Stimulated activated CD8-positive, alpha-beta memory T cell treated with anti-CD3 and anti-CD28 coated beads, Interleukin-7, amount 100 ng/mL, for 24 hours (primary cell): ENCODE measurements around the gene KRTCAP2.
A peak's percentile ranks its signal among the peaks of the same experiment; 100 is the strongest.
"Not testable (repeated sequence)": the region's sequence is repeated elsewhere in the genome, so short reads cannot be mapped to it uniquely, and the experiment has no call there.

Experiments
- DNase-seq: peaks from one replicate; pipeline ENCODE4 v3.0.0-alpha.2; 2020; ENCODE audit warnings: low read depth

Gene KRTCAP2

GRCh38 chr1:155172732-155173477 is at the start of gene KRTCAP2:
KRTCAP2 (minus strand) TSS chr1:155173304; CDS start chr1:155173224, 80 bp downstream.
- peak; percentile 91 for DNase-seq

DNA sequence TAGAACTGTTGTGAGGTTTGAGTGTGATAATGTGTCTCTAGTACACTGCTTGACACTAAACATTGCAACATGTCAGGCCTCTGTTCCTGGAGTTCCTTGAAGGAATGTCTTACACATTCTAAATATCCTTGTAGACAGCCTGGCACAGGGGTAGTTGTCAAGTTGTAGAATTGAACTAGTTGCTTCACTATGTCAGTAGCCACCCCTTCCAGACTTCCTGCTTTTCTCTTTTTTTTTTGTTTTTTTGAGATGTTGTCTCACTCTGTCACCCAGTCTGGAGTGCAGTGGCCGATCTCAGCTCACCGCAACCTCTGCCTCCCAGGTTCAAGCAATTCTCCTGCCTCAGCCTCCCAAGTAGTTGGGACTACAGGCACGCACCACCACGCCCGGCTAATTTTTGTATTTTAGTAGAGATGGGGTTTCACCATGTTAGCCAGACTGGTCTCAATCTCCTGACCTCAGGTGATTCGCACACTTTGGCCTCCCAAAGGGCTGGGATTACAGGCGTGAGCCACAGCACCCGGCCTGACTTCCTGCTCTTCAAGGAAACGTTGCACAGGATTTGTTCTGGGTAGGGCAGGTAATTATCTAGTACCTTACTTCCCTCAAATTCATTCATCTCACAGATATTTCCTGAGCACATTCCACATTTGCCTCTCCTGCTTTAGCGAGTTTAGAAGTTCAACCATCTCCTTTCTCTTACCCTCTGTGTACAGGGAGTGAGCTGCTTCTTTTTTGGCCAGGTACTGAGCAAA is 47.3 kb upstream of the KRTCAP2 start:
- not testable (repeated sequence) for DNase-seq

DNA sequence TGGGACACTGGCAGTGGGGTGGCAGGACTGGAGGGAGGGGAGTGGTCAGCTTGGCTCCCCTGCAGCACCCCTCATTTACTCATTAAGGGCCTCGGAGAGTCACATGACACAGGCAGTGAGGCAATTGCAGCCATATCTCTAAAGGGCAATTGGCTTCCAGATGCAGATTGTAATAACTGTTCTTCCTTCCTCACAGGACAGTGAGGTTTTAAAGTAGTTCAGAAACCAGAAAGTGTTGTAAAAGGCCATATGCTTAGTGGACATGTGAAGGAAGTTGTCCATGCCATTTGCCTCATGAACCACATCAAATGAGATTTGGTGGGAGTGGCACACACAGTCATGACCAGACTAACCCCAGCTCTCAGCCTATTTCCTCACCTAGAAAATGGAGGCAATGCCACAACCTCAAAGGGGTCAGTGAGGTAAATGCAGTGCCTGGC is 46.5 kb upstream of the KRTCAP2 start:
- DNase-seq = no peak

DNA sequence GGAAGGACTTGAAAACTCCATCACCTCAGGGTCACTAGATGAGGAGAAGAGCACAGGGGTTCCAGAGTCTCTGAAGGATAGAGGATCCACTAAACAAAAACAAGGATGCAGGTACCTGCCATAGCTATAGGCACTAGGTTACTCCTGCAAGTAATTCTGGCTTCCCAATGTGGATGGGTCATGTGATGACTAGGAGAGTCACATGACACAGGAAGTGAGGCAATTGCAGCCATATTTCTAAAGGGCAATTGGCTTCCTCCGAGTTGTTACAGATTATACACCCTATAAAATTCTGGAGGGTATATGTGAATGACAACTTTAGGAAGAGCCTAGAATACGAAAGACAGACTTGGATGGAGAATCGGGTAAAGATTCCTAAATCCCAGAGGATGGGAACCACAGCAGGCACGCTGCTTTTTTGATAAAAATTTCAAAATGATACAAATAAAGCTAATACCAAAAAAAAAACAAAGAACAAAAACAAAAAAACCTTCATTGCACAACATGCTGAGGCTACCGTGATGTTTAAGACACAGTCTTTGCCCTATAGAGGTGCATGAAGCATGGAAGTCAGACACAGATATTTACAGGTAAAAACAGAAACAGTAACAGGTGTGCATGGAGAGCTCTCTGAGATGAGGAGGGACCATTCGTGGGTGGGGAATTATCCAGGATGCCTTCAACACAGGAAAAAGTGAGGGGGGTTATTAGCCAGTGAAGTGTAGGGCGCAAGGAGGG is 45.9 kb upstream of the KRTCAP2 start:
- no peak for DNase-seq

DNA sequence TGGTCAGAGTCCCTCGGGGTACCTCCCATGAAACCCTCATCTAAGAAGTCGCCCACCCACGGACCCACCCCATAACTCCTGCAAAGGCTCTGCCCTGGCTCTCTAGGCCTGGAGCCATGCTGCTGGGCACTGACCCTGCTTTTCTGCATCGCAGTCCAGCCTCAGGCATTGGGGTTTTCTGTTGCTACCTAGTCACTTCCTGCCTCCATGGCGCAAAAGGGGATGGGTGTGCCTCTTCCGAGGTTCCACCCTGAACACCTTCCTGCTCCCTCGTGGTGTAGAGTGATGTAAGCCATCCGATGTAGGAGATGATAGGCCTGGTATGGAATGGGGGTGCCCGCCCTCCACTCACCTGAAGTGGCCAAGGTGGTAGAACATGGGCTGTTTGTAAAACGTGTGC is 41.6 kb upstream of the KRTCAP2 start:
- DNase-seq = not testable (repeated sequence)

DNA sequence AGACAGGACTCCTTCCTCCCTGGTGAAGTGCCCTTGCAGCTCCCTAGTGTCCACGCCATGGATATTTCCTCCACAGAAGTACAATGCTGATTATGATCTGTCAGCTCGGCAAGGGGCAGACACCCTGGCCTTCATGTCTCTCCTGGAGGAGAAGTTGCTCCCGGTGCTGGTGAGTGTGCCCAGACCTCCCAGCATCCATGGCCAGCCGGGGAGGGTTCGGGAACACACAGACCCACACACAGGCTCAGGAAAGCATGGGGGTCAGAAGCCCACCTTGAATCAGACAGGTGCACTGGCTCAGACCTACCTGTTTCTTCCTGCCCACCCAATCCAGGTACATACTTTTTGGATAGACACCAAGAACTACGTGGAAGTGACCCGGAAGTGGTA is 38.9 kb upstream of the KRTCAP2 start:
- DNase-seq = not testable (repeated sequence)

DNA sequence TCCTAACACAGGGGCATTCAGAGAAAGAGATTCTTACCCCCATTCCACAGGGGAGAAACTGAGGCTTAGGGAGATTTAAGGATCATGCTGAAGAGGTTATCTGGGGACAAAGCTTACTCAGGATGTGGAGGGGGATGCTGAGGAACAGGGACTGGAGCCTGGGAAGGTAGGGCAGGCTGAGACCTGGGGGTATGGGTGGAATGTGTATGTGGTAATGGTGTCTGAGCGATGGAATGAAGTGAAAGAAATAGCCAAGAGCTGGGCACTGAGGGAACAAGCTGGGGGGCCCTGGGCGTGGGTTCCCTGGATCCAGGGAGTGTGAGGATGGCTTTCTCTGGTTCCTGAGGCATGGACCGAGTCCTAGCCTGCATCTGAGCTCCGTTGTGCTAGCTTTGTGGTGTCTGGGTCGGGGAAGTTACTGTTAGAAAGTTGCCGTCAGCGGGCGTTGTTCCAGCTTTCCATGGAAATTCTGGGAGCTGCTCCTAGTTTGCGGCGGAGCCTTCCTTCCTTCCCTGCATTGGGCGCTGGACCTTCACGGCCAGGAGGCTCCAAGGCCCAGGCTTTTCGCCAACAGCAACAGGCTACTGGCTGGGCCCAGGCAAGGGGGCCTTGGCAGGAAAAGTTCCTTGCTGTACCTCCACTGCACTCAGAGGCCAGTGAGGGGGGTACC is 38.4 kb upstream of the KRTCAP2 start:
- not testable (repeated sequence) for DNase-seq

DNA sequence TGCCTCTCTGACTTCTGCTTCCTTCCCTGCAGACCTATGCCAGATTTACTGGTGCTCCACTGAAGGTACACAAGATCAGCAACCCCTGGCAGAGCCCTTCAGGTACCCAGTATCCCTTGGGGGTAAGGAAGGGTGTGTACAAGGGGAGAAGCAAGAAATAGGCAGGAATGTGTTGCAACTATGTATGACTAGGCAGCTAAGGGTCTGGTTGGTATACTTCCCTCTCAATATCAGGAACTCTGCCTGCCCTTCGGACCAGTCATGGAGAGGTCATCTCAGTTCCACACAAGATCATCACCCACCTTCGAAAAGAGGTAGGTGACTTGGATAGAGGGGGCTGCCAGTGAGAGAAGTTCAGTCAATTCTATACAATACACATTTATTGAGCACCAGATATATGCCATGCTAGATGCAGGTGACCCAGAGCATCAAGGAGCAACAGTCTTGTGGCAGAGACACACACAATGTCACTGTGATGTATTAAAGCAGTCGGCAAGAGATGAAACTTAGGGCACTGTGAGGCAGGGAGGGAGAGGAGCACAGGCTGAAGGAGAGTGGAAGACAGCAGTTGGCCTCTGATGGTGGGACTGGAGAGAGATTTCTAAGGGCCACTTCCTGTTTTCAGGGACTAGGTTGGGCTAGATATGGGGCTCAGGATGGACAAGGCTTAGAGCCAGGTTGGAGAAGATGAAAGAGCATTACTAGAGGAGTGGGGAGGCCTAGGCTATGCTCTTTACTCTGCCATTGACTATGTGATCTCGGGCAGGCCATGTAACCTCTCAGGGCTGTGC is 37.4 kb upstream of the KRTCAP2 start:
- no peak for DNase-seq

- no peak for DNase-seq
Measured at GRCh38 chr1:155209312-155209721, 36.2 kb upstream of the KRTCAP2 start.

GRCh38 chr1:155208541-155209311 is 35.6 kb upstream of the KRTCAP2 start, which contains the start of gene MTX1:
MTX1 (plus strand) TSS chr1:155208695; CDS start chr1:155208805, 110 bp downstream.
- peak; percentile 76 for DNase-seq

DNA sequence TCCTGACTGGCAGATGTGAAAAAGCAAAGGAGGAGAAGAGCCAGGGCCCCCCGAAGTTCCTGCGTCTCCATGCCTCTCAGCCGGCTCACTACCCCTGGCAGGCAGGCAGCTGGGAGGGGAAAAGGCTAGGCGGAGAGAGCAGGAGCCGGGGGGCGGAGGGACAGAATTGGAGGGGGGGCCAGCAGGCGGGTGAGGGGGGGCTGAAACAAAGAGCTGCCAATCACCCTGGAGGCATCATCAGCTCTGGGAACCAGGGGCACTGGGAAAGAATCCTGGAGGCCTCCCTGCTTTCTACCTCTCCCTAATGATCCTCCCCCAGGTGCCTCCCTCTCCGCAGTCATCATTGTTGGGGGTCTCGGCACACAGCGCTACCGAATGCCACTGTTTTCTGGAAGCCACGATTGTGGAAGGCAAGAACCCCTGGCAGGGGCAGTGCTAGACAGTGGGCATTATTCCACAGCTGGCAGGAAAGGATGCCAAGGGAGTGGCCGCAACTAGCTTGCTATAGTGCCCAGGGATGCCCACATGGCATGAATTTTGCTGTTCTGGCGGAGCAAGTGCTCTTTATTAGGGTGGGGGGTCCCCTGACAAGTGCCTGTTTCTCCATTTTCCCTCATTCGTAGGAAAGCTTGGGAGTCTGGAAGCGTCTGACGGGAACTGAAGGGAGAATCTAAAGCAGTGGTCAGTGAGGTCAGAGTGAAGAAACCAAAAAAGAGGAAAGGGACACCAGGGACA is 34.9 kb upstream of the KRTCAP2 start, which contains the start of gene THBS3:
THBS3 (minus strand) TSS at position 92 of the 735 bp plus-strand sequence; CDS start at position 71, 21 bp downstream.
- no peak for DNase-seq

DNA sequence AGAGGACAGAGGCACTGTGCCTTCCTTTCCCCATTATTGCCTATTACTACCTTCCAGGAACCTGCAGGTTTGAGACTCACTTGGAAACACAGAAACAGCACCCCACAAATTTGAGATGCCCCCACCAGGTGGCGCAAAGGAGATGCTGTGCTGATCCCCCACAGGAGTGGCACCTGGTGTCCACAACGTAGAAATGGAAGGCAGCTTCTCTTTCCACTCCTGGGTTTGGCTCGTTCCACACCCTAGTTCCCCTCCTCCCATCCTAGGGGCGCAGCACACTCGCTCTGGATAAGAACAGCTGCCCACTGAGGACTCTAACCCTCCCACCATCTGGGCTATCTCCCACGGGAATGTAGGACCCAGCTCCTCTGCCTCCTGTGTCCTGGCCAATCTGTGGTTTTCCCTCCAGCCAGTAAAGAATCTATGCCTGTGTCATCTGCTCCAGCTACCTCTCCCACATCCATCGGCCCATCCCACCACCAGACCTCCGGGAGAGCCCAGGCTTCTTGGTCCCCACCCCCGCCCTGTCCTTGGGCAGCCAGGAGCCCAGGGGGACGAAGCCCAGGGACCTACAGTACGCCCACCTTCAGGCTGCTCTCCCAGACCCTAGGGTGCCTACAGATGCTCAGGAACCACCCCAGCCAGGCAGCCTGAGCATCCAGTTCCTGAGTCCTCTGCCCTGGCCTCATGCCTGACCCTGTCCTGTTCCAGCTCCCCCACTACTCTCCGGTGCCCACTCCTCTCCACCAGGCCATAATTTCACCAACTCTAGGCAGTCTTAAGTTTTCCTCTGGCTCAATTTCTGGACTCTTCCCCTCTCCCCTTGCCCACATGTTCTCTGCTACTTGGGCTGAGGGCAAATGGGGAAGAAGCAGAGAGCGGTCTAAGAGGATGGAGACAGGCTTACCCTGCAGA is 34.0 kb upstream of the KRTCAP2 start:
- DNase-seq = peak; percentile 89

DNA sequence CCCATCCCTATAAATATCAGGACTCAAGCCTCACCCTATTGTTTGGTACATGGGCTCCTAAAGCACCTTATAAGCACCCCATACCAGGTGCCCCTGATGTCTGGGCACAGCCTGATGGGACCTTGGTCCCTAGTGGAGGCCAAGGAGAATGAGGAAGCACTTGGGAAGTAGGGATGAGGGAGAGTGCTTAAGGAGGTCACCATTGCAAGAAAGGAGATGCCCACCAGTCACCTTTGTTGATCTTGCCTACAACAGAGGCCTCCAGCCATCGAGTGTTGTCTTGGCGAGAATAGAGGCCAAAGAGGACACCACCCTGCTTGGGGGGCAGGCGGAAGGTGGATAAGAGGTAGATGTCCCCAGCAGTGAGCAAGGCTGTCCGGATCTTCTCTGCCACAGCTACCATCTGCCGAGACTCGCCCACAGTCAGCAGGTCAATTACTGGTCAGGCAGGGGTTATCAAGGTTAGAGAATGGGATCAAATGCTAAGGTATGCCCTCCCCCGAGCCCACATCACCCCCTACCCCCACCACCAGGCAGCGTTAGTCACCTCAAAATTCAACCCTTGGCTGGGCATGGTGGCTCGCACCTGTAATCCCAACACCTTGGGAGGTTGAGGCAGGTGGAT is 33.0 kb upstream of the KRTCAP2 start:
- no peak for DNase-seq

- no peak for DNase-seq
Measured at GRCh38 chr1:155205035-155205434, 31.9 kb upstream of the KRTCAP2 start.

GRCh38 chr1:155202731-155203515 is 29.8 kb upstream of the KRTCAP2 start:
- DNase-seq = no peak

- no peak for DNase-seq
Measured at GRCh38 chr1:155202198-155202597, 29.1 kb upstream of the KRTCAP2 start.

GRCh38 chr1:155200920-155201319 is 27.8 kb upstream of the KRTCAP2 start:
- no peak for DNase-seq
